Peyer's patch (tissue), 4 donors: Measurements from ENCODE around the gene ZBTB7A. TPM values are rescaled to one million over a fixed set of nuclear protein-coding genes. Genes with fewer than 3 reads are reported as not detected.

Experiments
- DNase-seq, 3 donors: peaks; one replicate each; pipeline ENCODE4 v3.0.0-alpha.2; 2017 to 2019
- H3K27ac ChIP-seq, 4 donors: fragments of 200-600 bp; sonication (generic); one replicate each; pipeline ENCODE4 v1.5.1; 2016 to 2019
- H3K27me3 ChIP-seq, 2 donors: fragments of 200-600 bp; sonication (generic); one replicate each; pipeline ENCODE4 v1.5.1; 2019
- H3K36me3 ChIP-seq, 3 donors: fragments of 200-600 bp; sonication (generic); one replicate each; pipeline ENCODE4 v1.5.1; 2016 to 2019
- H3K4me1 ChIP-seq, 4 donors: fragments of 200-600 bp; sonication (generic); one replicate each; pipeline ENCODE4 v1.5.1; 2016 to 2019
- H3K4me3 ChIP-seq, 4 donors: fragments of 200-600 bp; sonication (generic); 1 replicate in 3 of 4; 2 replicates in 1 of 4; pipeline ENCODE4 v1.5.1; 2016 to 2019; ENCODE audit warnings: mild to moderate bottlenecking in 1 of 4
- H3K9me3 ChIP-seq, 4 donors: fragments of 200-600 bp; sonication (generic); one replicate each; pipeline ENCODE4 v1.5.1; 2016 to 2019; ENCODE audit warnings: mild to moderate bottlenecking in 1 of 4
- CTCF ChIP-seq, 6 experiments: fragments of 450-650 bp in 4 of 6; fragments of 200-600 bp in 2 of 6; sonication (generic) in 1 of 6; IDR thresholded peaks; one replicate each; pipeline ENCODE4 v1.5.1; 2017 to 2019; ENCODE audit warnings: antibody characterized with exemption in 6 of 6, mild to moderate bottlenecking in 3 of 6, moderate library complexity in 1 of 6
- POLR2A ChIP-seq, 2 donors: fragments of 450-650 bp; IDR thresholded peaks; one replicate each; pipeline ENCODE4 v1.5.1; 2017; ENCODE audit warnings: antibody characterized with exemption in 2 of 2, mild to moderate bottlenecking in 2 of 2, moderate library complexity in 2 of 2
- total RNA-seq, 4 donors: library from RNA; depleted of rRNA; stranded (reverse); fragments of >200 nt; gene quantifications; one replicate each; pipeline ENCODE4 v1.1.0, GENCODE V29; 2016

ZBTB7A gene
- total RNA-seq, 4 donors from 2014 or later, result 74.3 to 149 (median 96.1) TPM

- no peak for DNase-seq
- Histone ChIP-seq H3K27ac (no peak overlapping the region), H3K4me1 (no peaks in the 10 kb centered on the region), H3K27me3 (no peaks in the 10 kb centered on the region), H3K36me3 (peaks cover 0 to 79% (median 0%) of the 10 kb centered on the region in 3 donors), H3K4me3 (no peak overlapping the region), H3K9me3 (no peaks in the 10 kb centered on the region)
- no peak for TF ChIP-seq POLR2A (IDR thresholded peaks at IDR 0.05)
Observed at GRCh38 chr19:4034048-4035017, 32.4 kb downstream of the ZBTB7A start.

- H3K36me3 ChIP-seq, result peaks cover 0 to 85% (median 0%) of the 10 kb centered on the region in 3 donors
- no peak overlapping the region for H3K4me3 ChIP-seq
- no peaks in the 10 kb centered on the region for H3K4me1 ChIP-seq
- no peaks in the 10 kb centered on the region for H3K27me3 ChIP-seq
- H3K27ac ChIP-seq, result no peak overlapping the region
- TF ChIP-seq CTCF (IDR thresholded peaks at IDR 0.05) (no peak), POLR2A (IDR thresholded peaks at IDR 0.05) (no peak)
- H3K9me3 ChIP-seq, result no peaks in the 10 kb centered on the region
- no peak for DNase-seq
Observed at GRCh38 chr19:4033028-4033956, 33.4 kb downstream of the ZBTB7A start.

- no peak overlapping the region for H3K27ac ChIP-seq
Observed at GRCh38 chr19:4032436-4032835, 34.3 kb downstream of the ZBTB7A start.

GRCh38 chr19:4031420-4031819 is 35.3 kb downstream of the ZBTB7A start:
- no peaks in the 10 kb centered on the region for H3K27me3 ChIP-seq
- H3K4me1 ChIP-seq, result no peaks in the 10 kb centered on the region
- no peak for TF ChIP-seq CTCF (IDR thresholded peaks at IDR 0.05)
- TF ChIP-seq POLR2A (IDR thresholded peaks at IDR 0.05), result no peak
- H3K4me3 ChIP-seq, result no peak overlapping the region
- H3K27ac ChIP-seq, result no peak overlapping the region
- H3K36me3 ChIP-seq, result peaks cover 0 to 78% (median 0%) of the 10 kb centered on the region in 3 donors
- DNase-seq, result no peak
- no peaks in the 10 kb centered on the region for H3K9me3 ChIP-seq

More at GRCh38 chr19:4032436-4032835, 34.3 kb downstream of the ZBTB7A start:
- Histone ChIP-seq H3K36me3 (peaks cover 0 to 85% (median 0%) of the 10 kb centered on the region in 3 donors), H3K27me3 (no peaks in the 10 kb centered on the region), H3K4me1 (no peaks in the 10 kb centered on the region), H3K4me3 (no peak overlapping the region), H3K9me3 (no peaks in the 10 kb centered on the region)
- no peak for DNase-seq
- no peak for TF ChIP-seq CTCF (IDR thresholded peaks at IDR 0.05)
- no peak for TF ChIP-seq POLR2A (IDR thresholded peaks at IDR 0.05)

- H3K27ac ChIP-seq, result no peak overlapping the region
- H3K9me3 ChIP-seq, result no peaks in the 10 kb centered on the region
- peaks cover 0 to 78% (median 0%) of the 10 kb centered on the region in 3 donors for H3K36me3 ChIP-seq
- H3K27me3 ChIP-seq, result no peaks in the 10 kb centered on the region
- H3K4me3 ChIP-seq, result no peak overlapping the region
- TF ChIP-seq CTCF (IDR thresholded peaks at IDR 0.05) (no peak), POLR2A (IDR thresholded peaks at IDR 0.05) (no peak)
- no peaks in the 10 kb centered on the region for H3K4me1 ChIP-seq
- DNase-seq, result no peak
Observed at GRCh38 chr19:4030981-4031380, 35.7 kb downstream of the ZBTB7A start.
